ENCODE data around the gene PRLR.
"Not testable (repeated sequence)": the region's sequence is repeated elsewhere in the genome, so short reads cannot be mapped to it uniquely, and the experiment has no call there.

PRLR gene

GRCh38 chr5:35230038-35230611 is at the start of gene PRLR:
Gene PRLR, minus strand, starts transcription at chr5:35230487. Its CDS starts 140,867 bp downstream, at chr5:35089620.
- DNase-seq = no peak

GRCh38 chr5:35274839-35275509 is 44.7 kb upstream of the PRLR start:
- DNase-seq = no peak

- DNase-seq = no peak
These were observed 38.7 kb upstream of the PRLR start for GRCh38 chr5:35269006-35269405.

- DNase-seq = no peak
These were observed 36.0 kb upstream of the PRLR start for GRCh38 chr5:35266276-35266675.

GRCh38 chr5:35264509-35264908 is 34.2 kb upstream of the PRLR start:
- DNase-seq = no peak

GRCh38 chr5:35263266-35263877 is 33.1 kb upstream of the PRLR start:
- DNase-seq = no peak

- DNase-seq = no peak
These were observed 23.3 kb upstream of the PRLR start for GRCh38 chr5:35253582-35253981.

- DNase-seq = no peak
These were observed 22.7 kb upstream of the PRLR start for GRCh38 chr5:35252963-35253362.

GRCh38 chr5:35248843-35249780 is 18.8 kb upstream of the PRLR start:
- DNase-seq = no peak

- DNase-seq = no peak
These were observed 17.4 kb upstream of the PRLR start for GRCh38 chr5:35247648-35248034.

GRCh38 chr5:35246900-35247647 is 16.8 kb upstream of the PRLR start:
- DNase-seq = no peak

- DNase-seq = no peak
These were observed 16.1 kb upstream of the PRLR start for GRCh38 chr5:35246411-35246810.

GRCh38 chr5:35245371-35245770 is 15.1 kb upstream of the PRLR start:
- not testable (repeated sequence) for DNase-seq

- DNase-seq = no peak
These were observed 13.9 kb upstream of the PRLR start for GRCh38 chr5:35244171-35244570.

- no peak for DNase-seq
These were observed 12.5 kb upstream of the PRLR start for GRCh38 chr5:35242702-35243258.

- no peak for DNase-seq
These were observed 10.6 kb upstream of the PRLR start for GRCh38 chr5:35240892-35241291.

- DNase-seq = no peak
These were observed 9.8 kb upstream of the PRLR start for GRCh38 chr5:35239911-35240610.

GRCh38 chr5:35239476-35239875 is 9.2 kb upstream of the PRLR start:
- no peak for DNase-seq

- no peak for DNase-seq
These were observed 7.5 kb upstream of the PRLR start for GRCh38 chr5:35237580-35238376.

GRCh38 chr5:35236770-35237169 is 6.5 kb upstream of the PRLR start:
- DNase-seq = no peak

GRCh38 chr5:35233601-35234000 is 3.3 kb upstream of the PRLR start:
- no peak for DNase-seq

Measured in SHP77 (cell line).